OCI-M2 (cell line): ENCODE results near the gene HOXD13.

Experiments used
- DNase-seq: peaks from one replicate; lab custom pipeline; 2025; ENCODE audit not compliant: unreplicated experiment; lab: John Stamatoyannopoulos, UW

HOXD13 gene

DNA sequence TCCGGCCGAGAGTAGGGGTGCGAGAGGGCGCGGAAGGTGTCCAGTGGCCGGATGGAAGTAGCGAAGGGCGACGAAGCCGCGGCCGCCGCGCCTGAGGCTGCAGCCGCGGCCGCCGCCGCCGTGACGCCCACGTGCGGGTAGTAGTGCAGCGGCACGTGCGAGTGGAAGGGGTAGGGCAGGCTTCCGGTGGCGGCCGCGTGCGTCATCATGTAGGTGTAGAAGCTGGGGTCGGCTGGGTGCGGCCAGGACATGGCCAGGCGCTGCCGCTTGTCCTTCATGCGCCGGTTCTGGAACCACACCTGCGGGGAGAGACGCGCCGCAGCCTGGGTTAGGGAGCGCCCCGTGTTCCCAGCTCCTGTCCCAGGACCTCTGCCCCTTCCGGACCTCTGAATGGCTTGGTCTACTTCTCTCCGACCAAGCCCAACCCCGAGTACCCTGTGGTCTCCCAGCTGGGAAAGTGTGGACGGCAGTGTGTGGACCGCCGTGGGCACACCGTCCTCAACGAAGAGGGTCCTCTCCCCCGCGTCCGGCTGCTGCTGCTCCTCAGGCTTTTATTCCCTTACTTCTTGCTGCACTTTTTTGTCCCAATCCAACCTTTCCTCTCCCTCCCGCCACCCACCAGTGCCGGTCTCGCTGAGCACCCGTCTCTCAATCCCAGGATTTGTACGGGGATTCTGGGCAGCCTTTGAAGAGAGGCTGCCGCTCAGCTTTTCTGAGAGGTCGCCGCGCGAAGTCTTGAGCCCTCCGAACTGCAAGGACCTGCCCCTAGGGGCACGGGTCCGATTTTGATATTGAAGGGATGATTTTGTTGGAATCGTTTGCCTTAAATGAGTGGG is 11.8 kb upstream of the HOXD13 start:
- DNase-seq, result no peak

DNA sequence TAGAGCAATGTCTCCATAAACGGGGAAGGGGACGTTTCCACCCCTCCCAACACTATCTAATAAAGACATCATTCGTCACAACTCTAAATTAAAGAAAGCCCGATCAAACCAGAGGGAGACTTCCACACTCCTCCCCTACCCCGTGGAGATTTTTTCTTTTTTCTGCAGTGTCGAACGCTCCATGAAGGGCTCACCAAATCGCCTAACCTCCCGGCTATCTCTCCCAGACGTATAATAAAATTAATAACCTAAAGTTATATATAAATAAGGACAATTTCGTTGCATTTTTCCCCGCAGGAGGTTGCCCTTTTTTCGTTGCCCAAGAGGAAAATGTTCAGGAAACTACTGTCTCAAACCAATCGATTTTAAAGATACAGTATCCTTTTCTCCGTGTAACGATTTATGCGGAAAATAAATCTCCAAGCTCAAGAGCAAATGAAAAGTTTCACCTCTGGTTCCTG is 11.1 kb upstream of the HOXD13 start:
- DNase-seq, result no peak

DNA sequence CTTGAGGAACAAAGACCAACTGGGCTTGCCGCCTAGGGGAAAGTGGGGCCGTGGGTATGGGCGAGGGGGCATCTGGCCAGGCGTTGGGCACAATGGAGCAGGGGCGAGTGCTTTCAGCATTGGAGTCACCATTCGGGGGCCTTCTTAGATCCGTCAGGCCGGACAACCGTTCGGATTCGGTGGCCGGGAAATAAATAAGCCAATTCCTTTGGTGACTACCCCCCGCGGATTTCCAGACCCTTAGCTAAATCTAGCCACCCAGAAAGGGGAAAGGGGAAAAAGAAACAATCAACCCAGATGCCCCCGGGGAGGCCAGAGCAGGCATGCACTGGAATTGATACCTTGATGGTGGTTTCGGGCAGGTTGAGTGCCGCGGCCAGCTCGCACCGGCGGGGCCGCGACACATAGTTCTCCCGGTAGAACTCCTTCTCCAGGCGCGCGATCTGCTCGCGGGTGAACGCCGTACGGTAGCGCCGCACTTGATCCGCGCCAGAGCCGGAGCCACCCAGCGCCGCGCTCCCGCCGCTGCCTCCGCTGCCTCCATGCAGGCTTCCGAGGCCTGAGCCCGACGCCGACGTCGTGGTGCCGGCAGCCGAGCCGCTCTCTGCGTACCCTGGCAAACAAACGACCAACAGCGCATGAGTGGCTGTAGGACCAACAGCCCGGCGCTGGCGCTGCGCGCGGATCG is 10.5 kb upstream of the HOXD13 start:
- DNase-seq, result no peak

DNA sequence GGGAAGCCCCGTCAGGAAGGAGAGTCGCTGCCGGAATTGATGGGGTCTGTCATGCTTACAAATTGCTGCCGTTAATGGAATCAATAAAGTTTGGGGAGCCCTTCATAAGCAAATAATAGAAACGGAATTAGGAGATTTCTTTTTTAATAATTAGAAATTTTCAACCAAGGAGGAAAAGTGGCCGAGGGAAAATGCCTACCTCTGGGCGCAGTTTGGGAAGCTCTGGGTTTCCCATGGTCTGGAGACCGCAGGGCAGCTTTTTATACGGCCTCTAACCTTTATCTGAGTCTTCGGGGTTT is 10.0 kb upstream of the HOXD13 start:
- DNase-seq, result no peak

DNA sequence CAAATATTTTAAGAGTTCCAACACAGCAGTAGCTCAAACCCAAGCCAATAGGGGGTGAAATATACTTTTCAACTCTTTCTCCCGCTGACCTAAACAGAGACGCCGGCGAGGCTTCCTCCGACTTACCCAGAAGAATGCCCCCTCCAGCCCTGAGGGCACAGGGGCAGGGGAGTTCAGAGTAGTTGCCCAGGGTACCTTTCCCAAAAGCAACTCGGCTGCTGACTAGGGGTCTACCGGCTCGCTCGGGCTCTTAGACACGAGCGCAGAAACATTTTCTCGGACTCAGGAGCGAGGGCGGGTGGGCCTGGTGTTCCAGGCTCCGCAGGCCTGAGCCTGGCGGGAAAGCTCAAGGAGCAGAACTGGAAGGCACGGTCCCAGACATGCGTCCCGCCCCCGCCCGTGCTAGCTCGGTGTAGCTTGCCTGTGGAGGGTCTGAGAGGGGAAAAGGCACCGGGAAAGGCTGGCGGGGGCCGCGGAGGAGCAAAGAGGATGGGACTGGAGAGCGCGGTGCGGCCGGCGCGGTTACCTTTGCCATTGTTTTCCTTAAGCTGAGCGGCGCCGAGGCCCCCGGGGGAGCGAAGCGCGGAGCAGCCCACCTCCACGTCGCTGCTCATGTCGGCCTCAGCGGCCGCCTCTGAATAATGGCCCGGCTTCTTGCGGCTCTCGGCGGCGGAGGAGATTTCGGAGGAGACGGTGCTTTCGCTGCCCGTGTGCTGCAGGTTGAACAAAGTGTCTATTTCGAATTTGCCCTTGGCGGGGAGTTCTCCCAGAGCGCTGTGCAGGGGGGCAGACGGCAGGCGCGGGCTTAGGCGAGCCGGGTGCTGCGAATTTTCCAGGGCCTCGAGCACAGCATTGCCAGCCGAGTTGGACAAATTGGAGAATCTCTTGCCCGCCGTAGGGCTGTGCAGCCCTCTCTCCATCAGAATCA is 9.4 kb upstream of the HOXD13 start:
- DNase-seq, result no peak

DNA sequence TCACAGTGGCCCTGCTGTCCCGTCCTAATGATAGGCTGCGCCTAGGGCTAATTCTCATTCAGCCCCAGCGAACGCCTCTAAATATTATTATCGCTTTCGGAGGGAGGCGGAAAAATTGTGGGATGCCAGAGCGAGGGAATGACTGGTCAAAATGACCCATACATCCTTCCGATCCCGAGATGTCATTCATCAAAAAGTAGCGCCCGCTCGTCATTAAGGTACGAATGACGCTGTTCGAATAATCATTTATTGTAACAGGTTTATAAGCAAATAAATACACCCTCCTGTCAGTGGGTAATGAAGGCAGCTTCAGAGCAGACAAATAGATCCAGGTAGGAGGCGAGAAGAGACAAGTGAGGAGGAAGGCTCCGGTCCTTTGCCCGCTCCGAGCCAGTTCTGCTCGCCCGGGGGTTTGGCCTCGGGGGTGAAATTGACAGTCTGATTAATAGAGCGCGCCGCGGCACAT is 8.7 kb upstream of the HOXD13 start, which contains the start of gene EVX2:
TSS of gene EVX2 (minus strand) at position 167 of the 466 bp plus-strand sequence. CDS start 186 bp downstream, outside the sequence.
- DNase-seq, result no peak

DNA sequence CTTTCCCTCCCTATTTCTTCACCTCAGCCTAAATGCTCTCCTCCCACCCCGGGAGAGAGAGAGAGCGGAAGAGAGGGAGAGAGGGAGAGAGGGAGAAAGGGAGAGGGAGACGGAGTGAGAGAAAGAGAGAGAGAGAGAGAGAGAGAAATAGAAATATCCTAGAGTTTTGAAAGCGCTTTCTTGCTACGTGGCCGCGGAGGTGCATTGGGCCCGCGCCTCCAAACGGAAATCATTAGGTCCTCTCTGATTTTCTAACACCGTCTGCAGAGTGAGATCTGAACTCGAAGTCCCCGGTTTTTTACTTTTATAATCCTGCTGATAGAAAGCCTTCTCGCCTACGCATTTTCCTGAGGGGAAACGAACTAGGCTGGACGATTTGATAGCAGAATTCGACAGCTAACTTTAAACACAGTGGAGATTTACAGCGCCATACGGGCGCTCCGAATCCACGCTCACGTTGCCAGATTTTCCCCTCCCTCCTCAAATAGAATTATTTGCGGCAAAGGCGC is 7.9 kb upstream of the HOXD13 start:
- no peak for DNase-seq

DNA sequence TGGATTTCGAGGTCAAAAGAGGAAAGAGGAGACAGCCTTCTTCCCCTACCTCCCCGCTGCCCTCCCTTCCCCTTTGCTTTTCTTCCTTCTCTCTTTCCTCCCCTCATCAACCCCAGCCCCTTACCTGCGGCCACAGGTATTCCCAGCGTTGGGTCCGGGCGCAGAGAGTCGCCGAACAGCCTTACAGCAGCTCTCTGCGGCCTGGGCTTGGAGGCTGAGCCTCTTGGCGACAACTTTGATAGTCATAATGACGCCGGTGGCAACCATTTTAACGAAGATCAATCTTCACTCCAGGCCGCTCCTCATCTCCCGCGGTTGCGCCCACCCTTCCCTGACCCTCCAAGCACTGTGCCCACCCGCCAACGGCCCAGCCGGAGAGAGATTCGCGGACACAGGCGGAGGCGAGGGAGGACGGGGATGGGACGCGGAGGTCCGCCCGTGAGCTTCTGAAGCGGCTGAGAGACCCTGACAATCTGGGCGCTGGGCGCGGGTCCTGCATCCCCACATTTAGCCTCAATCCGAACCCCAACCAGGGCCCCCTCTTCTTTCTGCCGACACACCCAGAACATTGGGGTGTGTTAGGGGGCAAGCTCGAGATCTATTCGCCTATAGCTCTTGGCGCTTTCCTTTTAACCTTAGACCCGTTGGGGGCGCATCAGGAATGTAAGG is 7.3 kb upstream of the HOXD13 start:
- DNase-seq, result no peak

DNA sequence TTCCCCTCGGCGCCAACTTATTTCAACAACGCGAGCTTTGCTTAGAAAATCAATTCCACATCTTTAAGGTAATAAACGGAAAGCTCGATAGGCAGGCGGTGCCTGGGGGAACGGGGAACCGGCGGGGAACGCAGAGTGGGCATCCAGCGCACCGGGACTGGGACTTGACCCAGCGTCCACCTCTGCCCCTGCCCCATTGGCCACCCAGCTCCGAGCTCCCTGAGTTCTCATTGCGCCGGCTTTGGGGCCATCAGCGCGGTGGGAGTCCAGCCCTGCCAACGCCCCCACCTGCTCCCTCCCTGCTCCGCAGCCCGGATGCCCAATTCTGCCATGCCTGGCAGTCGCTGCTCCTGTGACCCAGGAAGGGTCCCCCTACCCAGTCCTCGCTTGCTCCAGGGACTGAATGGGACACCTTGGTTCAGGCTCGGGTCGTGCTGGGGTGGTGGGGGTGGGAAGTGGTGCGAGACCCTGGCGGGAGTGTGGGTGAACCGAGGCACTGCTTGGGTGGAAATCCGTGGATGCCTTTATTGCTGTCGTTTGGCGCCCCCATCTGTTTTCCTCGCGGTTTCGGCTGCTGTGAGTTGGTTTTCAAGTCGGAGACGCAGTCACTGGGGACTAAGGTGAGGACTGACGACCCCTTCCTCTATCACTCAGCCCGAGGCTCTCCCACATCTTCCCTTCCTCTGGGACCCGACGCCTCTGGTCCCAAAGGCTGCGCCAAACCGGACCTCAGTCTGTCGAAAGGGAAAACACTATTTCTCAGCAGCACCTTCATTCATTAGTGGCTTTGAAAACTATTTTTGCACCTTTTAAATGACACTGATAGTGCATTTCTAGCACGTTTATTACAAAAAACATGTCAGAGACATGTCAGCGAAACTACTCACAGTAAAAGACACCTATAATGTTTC is 6.4 kb upstream of the HOXD13 start:
- no peak for DNase-seq

DNA sequence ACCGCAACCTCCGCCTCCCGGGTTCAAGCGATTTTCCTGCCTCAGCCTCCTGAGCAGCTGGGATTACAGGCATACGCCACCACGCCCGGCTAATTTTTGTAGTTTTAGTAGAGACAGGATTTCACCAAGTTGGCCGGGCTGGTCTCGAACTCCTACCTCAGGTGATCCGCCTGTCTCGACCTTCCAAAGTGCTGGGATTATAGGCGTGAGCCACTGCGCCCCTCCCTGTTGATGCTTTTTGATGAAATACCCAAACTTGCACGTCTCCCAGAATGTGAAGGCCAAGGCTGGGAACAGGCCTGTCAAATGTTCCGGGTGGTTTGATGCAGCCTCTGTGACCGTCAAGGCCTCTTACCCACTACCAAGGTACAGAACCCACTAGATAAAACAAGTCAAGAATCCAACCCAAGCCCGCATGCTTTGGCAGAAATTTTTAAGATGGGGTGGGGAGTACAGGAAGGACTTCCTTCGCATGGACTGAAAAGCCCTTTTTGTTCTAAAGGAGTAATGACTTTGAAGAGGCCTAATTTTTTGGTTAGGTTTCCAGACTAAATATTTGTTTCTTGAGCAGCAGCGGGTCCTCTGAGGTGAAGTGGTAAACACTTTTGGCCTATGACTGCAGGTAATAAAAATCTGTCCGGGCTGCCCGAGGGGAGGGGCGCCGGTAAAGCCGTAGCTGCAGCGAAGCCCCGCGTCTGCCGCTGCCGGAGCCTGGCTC is 5.0 kb upstream of the HOXD13 start:
- DNase-seq, result no peak

DNA sequence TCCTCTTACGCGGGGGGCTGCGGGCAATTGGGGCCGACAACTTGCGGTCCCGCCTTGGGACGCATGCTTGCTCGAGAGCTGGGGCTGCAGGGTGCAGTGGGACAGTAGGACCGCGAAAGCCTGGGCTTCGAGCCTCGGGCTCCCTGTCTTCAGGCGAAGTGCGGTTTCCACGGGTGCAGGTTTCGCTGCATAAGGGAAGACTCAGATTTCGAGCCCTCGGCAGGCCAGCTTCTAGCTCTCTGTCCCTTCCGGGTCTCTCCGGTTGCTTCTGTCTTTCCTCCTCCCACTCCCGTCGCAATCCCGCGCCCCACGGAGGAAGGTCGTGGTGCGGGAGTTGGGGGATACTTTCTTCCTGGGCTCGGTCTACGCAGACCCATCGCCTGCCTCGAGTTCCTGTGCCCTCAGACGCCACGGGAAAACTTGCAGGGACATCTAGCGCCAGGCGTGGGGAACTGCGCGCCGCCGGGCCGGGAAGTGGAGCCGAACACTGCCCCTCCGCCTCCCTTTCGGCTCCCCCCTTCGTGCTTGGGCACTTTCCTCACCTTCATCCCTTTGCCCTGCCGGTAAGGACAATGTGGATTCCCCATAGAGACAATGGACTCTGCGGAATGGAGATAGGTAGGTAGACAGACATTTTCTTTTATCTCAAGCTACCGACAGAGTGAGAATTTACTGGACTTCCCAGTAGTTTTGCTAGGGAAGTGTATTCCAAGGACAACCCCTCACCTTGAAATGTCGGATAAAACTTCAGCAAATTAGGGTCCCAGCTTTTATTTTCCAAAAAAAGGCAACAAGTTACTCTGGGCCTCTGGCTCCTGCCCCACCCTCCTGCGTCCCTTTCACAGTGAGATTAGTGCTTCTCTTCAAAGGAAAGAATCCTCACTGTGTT is 4.2 kb upstream of the HOXD13 start:
- DNase-seq, result no peak

DNA sequence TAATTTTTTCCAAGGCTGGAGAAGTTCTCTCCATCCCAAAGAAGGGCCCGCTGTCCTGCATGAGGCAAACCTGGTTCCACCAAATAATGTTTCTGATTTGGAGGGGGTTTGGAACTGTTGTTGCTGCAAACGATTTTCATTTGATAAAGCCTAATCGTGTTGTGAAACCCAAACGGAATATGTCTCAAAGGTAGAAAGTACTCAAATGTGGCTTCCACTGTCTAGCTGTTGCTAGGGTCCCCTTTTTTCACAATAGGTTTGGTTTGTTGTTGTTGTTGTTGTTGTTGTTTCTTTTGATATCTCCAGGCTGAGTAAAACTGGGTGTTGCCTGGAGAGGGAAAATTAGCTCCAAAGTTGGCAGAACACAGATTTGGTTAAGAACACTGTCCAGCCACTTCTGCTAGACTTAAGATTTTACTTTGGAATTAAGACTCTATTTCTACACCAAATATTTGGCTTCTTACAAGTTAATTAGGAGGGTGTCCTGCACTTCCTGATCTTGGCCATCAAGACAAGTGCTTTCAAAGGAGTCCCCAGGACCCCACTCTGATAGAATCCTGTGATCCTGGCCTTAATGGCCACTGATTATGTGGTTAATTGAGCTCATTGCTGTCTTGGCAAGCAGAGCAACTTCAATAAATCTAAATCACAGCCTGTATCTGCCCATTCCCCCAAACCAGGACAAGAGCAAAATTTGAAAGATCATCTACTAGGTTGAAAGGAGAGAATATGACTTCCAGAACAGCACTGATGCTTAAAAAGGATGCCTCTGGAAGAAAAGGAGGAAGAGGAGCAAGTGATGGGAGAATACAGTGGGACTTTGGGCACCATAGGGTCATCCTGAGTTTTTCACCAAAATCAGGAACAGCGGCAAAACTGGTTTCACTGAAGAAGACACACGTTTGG is 3.3 kb upstream of the HOXD13 start:
- DNase-seq, result no peak

DNA sequence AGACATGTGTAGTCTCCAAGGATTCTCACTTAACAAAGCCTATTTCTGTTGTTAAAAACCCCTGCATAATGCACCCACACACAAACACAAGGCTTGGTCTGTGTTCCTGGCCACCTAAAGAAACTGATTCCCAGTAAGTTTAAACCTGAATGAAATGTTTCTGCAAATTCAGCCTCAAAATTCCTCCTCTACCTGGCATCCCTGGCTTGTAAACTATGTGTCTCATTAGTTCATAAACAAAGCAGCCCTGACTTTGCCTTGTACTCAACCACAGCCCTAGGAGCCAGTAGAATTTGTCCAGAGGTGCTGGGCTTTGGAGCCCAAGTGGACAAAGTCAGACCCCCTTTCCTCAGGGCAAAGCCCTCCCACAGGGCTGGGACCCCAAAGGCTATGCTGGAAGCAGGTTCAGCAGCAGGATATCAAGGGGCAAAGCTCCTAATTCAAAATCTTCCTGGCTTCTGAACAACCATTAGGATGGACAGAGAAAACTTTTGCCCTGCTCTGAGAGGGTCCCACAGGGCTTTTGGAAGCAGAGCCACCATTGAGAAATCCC is 2.6 kb upstream of the HOXD13 start:
- no peak for DNase-seq

DNA sequence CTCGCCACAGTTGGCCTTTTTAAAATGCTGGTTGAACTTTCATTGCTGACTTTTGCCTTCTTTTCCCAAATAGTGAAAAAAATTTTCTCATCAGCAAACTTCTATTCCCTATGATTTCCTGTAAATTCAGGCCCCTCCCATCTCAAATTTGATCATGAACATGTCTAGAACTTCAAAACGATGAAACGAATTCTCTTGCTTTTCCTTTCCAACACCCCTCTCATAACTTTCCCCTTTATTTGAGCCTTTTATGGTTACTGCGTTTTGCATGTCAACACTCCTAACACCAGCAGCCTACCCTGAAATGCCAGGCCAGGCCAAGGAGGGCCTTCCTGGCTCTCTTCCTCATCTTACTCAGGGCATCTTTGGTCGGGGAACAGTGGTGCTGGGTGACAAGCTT is 1.7 kb upstream of the HOXD13 start:
- no peak for DNase-seq

DNA sequence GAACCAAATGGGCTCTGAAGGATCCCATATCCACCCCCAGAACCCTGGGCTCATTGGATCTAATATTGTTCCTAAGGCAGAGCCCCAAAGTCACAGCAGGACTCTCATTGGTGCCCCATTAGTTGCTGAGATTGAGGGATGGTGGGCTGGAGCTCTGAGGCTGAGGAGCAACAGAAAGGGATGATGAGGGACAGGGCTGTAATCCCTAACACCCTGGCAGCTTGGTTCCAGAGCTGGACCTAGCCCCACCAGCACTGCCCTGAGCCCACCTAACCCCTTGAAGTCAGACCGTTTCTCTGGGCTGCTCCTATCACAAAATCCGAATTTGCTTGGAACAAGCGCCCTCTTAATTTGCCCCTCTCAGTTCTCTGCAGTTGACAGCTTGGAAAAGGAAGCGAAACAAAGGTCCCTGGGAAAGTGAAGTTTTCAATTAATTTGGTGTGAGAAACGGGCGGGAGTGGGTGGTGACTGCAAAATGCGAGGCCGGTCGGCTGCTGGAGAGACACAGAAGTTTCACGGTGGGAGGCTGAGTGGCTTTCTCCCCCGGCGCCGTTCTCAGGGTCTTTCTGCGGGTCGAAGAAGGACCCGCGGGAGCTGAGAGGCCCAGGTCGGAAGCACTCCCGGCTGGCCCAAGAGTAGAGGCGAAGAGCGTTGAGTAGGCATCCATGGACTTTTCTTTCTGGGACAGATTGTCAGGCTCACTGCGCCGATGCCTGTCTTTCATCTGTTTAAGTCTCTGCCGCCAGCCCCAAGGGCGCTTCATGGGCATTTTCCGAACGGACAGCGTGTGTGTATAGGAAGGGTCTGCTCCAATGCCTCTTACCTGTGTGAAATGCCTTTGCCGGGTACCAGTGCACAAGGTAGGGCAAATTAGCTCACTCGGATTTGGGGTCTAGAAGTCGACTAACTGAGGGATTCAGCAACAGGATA is 927 bp upstream of the HOXD13 start:
- no peak for DNase-seq
